Medulla oblongata (tissue), 1 donor: ENCODE data around the gene CCL2.

ENCODE experiments used
- DNase-seq: peaks from one replicate; pipeline ENCODE4 v3.0.0-alpha.2; 2015; ENCODE audit errors: extremely low spot score

The CCL2 gene

GRCh38 chr17:34265711-34266110 lies 10.6 kb downstream of the CCL2 start:
- no peak for DNase-seq

GRCh38 chr17:34269969-34270368 lies 14.9 kb downstream of the CCL2 start, which contains the start of gene CCL7:
Gene CCL7 (plus strand): TSS chr17:34270221. CDS start chr17:34270291, 70 bp downstream.
- no peak for DNase-seq

GRCh38 chr17:34275881-34276280 lies 20.8 kb downstream of the CCL2 start:
- DNase-seq, result no peak

GRCh38 chr17:34276826-34277225 lies 21.7 kb downstream of the CCL2 start:
- no peak for DNase-seq

- no peak for DNase-seq
These were observed 28.5 kb downstream of the CCL2 start for GRCh38 chr17:34283571-34283970.

GRCh38 chr17:34285286-34285792 lies 30.3 kb downstream of the CCL2 start, which contains the start of gene CCL11:
Gene CCL11 (plus strand): TSS chr17:34285742. CDS start chr17:34285809, 67 bp downstream.
- DNase-seq, result no peak

GRCh38 chr17:34287875-34288274 lies 32.8 kb downstream of the CCL2 start:
- DNase-seq, result no peak

GRCh38 chr17:34290586-34290985 lies 35.5 kb downstream of the CCL2 start:
- no peak for DNase-seq

- no peak for DNase-seq
These were observed 36.8 kb downstream of the CCL2 start for GRCh38 chr17:34291721-34292348.

GRCh38 chr17:34299027-34299426 lies 43.9 kb downstream of the CCL2 start:
- no peak for DNase-seq

- no peak for DNase-seq
These were observed 45.0 kb downstream of the CCL2 start for GRCh38 chr17:34299956-34300577.

- DNase-seq, result no peak
These were observed 45.7 kb downstream of the CCL2 start for GRCh38 chr17:34300652-34301370.

GRCh38 chr17:34301986-34302385 lies 46.9 kb downstream of the CCL2 start:
- no peak for DNase-seq

GRCh38 chr17:34302636-34303035 lies 47.6 kb downstream of the CCL2 start:
- DNase-seq, result no peak

GRCh38 chr17:34303606-34304005 lies 48.5 kb downstream of the CCL2 start:
- no peak for DNase-seq

GRCh38 chr17:34305061-34305460 lies 50.0 kb downstream of the CCL2 start:
- no peak for DNase-seq

GRCh38 chr17:34305606-34306005 lies 50.5 kb downstream of the CCL2 start:
- no peak for DNase-seq

GRCh38 chr17:34306466-34306865 lies 51.4 kb downstream of the CCL2 start:
- peak; percentile 62 for DNase-seq
